NB4 (cell line): Measurements from ENCODE around the gene SPACA7.

Experiments
- CTCF ChIP-seq: IDR thresholded peaks from one replicate; pipeline ENCODE4 v1.5.1; 2012; ENCODE audit warnings: low read depth, low read length
- POLR2A ChIP-seq: IDR thresholded peaks from 2 replicates; pipeline ENCODE4 v1.6.1; 2011; ENCODE audit warnings: mild to moderate bottlenecking; ENCODE audit not compliant: insufficient read length; ENCODE audit errors: extremely low read depth

- TF ChIP-seq POLR2A (no peak), CTCF (no peak)
These were observed 33.3 kb upstream of the SPACA7 start for GRCh38 chr13:112342841-112343361.
